GM13977 (cell line): Measurements from ENCODE around the gene PI16.

Experiments used
- DNase-seq: peaks from one replicate; pipeline ENCODE4 v3.0.0; 2012; ENCODE audit warnings: low spot score
- CTCF ChIP-seq: IDR thresholded peaks from 2 replicates; pipeline ENCODE4 v1.5.1; 2012; ENCODE audit warnings: mild to moderate bottlenecking, control low read depth; ENCODE audit not compliant: insufficient read depth; ENCODE audit errors: extremely low read depth, missing control alignments
- in situ Hi-C: fragments of 300-500 bp; cut with MboI; formaldehyde crosslinking; loops from one replicate; pipeline ENCODE4 v1.12.0; 2022; ENCODE audit warnings: low sequenced_read_pairs, low pct_unique_long_range_greater_than_20kb, mixed read lengths, inconsistent platforms; ENCODE audit not compliant: unreplicated experiment

Gene PI16

GRCh38 chr6:36973190-36973589 lies 18.7 kb downstream of the PI16 start:
- no peak for TF ChIP-seq CTCF
- DNase-seq: no peak
- in situ Hi-C loops: no loop called here

- in situ Hi-C loops: no loop called here
- DNase-seq: no peak
- no peak for TF ChIP-seq CTCF
These were observed 19.1 kb downstream of the PI16 start for GRCh38 chr6:36973647-36974046.

- DNase-seq: no peak
- in situ Hi-C loops: no loop called here
These were observed 20.9 kb downstream of the PI16 start for GRCh38 chr6:36975231-36976006.

GRCh38 chr6:36976007-36976264 lies 21.4 kb downstream of the PI16 start:
- in situ Hi-C loops: no loop called here
- no peak for TF ChIP-seq CTCF
- DNase-seq: no peak

More at GRCh38 chr6:36975231-36976006, 20.9 kb downstream of the PI16 start:
- no peak for TF ChIP-seq CTCF

DNA sequence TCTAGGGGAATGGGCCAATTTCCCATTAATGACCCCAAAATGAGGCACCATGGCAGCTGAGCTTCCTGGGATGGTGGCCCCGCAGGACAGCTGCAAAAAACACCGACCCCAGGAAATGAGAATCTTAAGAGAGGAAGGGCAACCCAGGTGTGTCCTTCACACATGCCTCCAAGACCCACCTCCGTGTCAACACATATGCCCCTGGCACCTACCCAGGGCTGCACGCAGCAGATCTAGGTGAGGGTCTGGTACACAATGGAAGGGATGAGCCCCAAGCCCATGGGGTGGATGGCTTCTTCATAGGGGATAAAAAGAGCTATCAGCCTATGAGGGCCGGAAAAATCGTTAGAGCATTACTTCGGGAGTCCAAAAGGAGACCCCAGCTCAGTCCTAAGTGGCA lies 22.0 kb downstream of the PI16 start:
- DNase-seq: no peak
- in situ Hi-C loops: no loop called here
- no peak for TF ChIP-seq CTCF

DNA sequence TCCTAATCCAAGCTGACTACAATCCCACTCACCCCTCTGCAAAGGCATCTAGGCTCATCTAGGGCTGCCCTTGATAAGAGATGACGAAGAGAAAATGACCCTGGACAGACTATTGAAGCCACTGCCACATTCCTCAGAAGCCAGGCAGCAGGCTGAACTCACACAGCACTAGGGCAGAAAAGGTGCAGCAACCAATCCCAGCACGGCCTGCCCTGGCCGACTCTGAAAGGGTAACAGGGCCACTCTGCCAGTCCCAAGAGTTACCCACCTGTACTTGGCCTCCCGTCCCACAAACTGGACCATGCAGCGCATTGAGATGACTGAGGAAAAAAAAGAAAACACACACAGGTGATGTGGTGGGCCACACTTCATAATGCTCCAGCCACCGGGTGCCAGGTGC lies 22.4 kb downstream of the PI16 start:
- DNase-seq: no peak
- in situ Hi-C loops: no loop called here
- no peak for TF ChIP-seq CTCF

DNA sequence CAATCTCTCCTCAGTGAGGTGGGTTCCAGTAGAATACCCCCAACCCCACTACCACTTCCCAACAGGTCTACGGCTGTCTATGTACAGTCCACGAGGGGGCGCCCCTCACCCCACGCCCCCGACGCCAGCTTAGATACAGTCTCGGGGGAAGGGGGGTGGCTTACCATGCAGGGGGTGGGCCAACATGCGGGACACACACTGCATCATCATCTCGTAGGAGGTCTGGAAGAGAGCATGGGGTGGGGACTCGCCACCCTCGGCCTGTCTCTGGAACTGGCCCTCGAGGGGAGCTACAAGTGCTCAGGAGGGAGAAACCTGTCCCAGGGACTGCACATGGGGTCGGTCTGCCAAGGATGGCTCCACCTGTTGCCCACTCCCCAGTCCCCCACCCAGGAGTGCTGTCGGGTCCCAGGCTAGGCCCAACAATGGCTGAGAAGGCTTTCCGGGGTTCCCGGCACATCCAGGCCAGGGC lies 23.0 kb downstream of the PI16 start:
- DNase-seq: peak; percentile 32
- in situ Hi-C loops: no loop called here
- TF ChIP-seq CTCF: peak; percentile 43
